Body of pancreas (tissue), 4 donors: ENCODE data around the gene FAM120B.

Experiments
- CTCF ChIP-seq, 7 experiments: fragments of 450-650 bp in 4 of 7; fragments of 200-600 bp in 3 of 7; sonication (generic) in 3 of 7; IDR thresholded peaks; one replicate each; pipeline ENCODE4 v1.5.1; 2016 to 2019; ENCODE audit warnings: antibody characterized with exemption in 7 of 7
- POLR2A ChIP-seq, 3 donors: fragments of 450-650 bp; IDR thresholded peaks; one replicate each; pipeline ENCODE4 v1.6.1; 2016; ENCODE audit warnings: antibody characterized with exemption in 3 of 3, mild to moderate bottlenecking in 2 of 3

GRCh38 chr6:170292111-170292406 lies 14.5 kb upstream of the FAM120B start:
- TF ChIP-seq POLR2A (IDR thresholded peaks at IDR 0.05) (no peak), CTCF (IDR thresholded peaks at IDR 0.05) (no peak)
